Left renal pelvis (tissue), 4 donors: ENCODE results near the gene PBX1. TPM values are rescaled to one million over a fixed set of nuclear protein-coding genes. Genes with fewer than 3 reads are reported as not detected.

Experiments
- DNase-seq, 4 donors: peaks; one replicate each; pipeline ENCODE4 v3.0.0-alpha.2; 2013; ENCODE audit warnings: low read depth in 4 of 4, low spot score in 3 of 4
- polyA plus RNA-seq, 4 donors: library from polyadenylated mRNA; unstranded; fragments of 120-200 nt; gene quantifications; one replicate each; pipeline ENCODE4 v1.2.1, GENCODE V29; 2013; ENCODE audit not compliant: insufficient read length in 4 of 4

PBX1 gene
- polyA plus RNA-seq, 4 donors, result 141 to 256 (median 181) TPM

DNA sequence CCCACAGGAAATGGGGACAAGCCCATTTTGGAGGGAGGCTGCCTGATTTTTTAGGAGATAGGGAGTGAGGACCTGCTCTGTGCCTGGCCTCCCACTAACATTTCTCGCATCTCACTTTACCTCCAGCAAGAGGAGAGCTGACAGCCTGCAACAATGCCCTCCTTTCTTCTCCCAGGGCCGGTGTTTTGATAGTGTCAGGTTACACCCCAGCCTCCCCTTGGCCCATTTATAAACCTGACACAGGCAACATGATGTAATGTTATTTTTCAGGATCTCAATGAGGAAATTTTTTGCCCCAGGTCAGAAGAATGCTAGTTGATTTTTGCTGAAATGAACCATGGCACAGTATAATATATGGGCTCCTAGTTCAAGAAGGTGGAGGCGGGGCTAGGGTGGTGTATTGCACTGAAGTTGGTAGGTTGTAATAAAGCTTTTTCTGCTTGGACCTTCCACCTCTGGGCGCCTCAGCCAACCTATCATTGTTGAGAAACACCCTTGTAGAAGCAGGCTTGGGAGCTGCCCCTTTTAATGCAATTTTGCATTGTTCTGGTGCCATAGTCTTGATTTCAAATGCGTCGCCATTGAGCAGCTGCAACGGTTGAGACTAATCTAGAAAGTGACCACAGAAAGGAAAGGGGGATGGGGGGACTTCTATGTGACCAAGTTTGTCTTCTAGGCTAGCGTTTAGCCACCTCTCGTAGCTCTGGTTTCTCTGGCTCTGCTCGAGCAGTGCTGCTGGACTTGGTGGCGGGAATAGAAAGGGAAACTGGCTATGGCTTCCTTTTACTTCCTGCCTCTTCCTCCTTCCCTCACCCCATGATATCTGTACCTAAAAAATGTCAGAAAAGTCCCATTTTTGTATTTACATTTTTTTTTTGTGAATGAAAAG, 53.0 kb downstream of the PBX1 start:
- DNase-seq, result peak in 2 of 4 donors; percentile 73 to 90

DNA sequence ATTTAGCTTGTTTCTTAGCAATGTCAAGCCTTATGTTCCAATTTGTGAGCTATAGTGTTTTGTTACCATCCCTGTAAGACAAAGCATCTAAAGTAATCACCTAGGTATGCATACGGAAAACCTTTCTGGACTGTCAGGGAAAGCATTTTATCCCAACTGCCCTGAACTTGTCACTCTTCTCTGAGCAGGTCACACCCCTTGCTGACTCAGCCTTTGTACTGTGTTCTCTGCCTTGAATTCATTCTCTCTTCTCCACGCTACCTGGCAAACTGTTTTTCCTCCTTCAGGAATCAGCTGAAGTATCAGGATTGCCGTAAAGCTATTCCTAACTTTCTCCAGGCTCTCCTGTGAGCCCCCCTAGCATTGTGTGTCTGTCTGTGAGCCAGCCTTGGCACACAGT, 54.2 kb downstream of the PBX1 start:
- no peak for DNase-seq

DNA sequence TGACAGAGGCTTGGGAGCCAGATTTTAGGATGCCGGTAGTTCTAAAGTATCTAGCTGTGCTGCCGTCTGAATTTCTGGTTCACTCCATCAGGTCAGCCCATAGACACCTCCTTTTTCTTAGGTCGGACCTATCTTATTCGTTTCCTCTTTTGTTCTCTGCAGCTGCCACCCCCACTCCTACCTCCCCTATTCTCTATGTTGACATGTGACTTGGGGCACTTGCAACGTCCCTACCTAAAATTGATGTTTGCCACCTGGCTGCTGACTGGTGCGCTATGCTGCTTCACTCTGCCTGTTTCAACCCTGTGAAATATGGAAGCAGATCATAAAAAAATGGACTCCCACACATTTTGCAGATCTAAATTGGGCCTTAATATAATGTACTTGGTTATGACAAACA, 55.3 kb downstream of the PBX1 start:
- no peak for DNase-seq

DNA sequence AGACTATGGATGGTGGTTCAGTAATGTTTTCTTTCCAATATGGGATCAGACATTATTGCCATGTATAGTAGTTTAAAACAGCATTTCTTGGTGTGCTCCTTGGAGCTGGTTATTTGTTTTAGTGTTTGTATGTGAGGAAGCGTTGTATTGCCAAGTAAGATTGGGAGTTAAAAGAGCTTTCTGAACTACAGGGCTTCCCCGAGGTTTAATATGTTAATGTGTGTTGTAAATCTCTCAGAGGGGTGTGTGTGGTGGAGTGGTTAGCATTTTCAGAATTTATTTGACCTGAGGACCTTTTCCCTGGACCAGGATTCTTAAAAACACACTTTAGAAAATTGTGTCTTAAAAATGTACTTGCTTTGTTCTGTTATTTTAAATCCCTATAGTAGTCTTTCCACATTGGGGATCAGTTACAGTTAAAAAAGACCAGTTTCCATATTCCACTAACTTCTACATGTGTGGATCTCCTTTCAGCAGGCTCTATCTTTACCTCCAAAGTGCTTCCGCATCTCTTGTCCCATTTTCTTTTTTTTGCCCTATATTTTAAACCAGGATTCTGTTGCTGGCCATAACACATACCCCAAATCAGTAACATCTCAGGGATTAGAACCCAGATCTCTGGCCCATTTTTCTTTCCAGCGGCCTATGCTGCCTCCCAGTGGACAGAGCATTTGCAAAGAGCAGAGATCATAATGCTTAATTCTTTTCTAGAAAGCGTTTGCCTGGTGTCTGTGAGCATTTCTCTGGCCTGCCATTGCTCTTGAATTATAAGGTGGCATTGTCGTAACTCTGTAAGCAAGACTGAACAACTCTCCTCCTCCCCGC, 58.6 kb downstream of the PBX1 start:
- no peak for DNase-seq

DNA sequence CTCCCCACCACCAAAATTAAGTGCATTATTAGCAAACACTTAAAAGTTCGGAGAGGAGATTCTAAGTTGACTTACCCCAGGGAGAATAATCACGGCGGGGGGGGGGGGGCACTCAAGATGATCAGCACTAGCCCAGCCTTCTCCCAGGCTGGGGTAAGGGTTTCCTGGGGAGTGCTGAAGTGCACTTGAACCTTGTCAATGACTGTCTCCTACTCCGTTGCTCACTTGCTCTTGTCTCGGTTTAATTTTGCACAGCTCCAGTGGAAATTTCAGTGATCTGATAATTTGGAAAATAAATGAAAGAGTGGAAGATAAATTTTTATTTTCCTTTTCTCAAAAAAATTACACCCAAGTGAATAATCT, 59.2 kb downstream of the PBX1 start:
- no peak for DNase-seq

DNA sequence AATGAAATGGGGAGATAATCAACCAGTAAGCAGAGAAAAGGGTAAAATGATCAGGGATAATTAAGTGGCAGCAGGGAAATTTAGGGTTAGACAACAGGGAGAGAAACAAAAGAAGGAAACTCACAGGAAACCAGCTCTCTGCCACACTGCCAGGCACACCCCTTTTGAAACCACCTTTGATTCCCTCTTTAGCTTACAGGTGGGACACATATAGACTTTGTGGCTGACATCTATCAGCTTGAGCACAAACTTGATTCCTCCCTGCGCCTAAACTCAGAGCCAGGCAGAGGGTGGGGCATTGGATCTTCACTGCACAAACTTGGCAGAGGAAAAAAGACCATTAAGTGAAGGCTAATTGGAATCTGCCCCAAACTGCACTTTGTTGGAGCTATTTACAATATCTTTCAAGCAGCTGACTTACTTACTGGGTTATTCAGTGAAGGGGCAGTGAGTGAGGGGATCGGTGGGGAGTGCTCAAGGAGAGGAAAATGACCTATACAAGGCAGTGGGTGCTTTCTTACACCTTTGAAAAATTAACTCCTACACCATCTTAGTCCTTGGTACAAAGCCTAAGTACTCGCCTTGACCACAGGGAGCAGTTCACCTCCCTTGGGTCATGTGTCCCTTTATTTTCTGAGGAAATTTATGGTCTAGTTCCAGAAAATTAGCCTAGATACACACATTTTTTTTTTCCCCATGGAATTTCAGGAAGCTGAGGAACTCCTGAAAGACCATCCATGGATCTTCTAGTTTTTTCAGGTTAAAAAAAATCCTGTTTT, 60.2 kb downstream of the PBX1 start:
- no peak for DNase-seq

DNA sequence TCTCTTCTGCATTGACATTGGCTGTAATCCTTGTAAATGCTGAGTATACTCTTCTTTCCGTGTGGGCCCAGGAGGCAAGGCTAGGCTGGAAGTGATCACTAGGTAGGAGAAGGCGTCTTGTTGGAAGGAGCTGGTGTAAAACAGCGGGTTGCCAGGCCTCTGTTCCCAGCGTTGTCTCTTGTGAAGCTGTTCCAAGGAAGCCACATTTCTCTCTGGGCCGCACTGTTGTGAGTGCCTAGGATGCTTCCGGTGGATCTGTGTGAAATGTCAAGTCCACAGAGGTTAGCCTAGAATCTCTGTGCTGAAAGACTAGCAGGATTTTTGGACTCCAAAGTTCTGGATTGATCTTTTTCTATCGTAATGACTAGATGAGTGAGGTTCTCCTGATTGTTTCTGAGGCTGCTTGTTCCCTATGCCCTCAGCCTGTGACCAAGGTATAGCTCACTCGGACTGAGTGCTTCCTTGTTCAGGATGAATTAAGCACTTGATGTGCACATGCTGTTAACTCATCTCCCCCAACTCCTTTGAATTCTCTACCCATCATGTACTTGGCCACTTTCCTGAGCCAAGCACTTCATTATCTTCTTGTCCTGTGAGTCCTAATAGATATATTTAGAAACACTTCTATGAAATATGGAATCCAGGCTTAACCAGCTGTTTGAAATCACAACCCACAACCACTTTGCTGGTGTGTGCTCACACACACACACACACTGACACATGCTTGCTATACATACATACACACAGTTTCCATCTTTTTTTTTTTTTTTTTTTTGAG, 63.3 kb downstream of the PBX1 start:
- DNase-seq, result no peak

DNA sequence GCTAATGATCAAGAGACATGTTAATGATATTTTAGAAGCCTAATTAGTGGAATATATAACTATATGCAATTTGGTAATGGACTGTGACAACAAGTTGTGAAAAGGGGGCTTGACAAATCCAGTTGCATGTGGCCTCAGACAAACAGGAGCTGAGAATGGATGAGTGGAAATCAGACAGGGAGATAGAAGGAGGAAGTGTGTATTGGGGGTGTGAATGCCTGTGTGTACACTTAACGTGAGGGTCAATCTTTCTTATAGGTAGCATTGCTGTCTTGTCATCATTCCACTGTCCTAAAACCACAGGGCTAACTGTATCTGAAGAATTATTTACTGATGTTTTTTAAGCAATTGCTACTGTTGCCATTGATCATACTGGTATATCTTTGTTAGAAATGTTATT, 64.8 kb downstream of the PBX1 start:
- no peak for DNase-seq

DNA sequence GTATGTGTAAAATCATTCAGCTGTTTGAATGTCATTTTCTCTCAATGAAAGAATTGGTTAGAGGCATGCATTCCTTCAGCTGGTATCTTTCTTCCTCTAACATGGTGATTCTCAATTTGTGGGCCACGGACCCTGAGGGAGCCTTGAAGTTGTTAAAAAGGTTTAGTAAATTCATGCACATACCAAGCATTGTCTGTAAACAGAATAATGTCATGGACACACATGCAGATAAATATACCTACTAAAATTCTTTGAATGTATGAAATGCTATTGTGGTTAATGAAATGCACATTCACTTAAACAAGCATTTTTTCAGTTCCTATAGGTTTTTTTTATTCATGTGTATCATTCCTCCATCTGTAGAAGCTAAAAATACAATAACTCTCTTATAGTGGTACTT, 65.4 kb downstream of the PBX1 start:
- no peak for DNase-seq

DNA sequence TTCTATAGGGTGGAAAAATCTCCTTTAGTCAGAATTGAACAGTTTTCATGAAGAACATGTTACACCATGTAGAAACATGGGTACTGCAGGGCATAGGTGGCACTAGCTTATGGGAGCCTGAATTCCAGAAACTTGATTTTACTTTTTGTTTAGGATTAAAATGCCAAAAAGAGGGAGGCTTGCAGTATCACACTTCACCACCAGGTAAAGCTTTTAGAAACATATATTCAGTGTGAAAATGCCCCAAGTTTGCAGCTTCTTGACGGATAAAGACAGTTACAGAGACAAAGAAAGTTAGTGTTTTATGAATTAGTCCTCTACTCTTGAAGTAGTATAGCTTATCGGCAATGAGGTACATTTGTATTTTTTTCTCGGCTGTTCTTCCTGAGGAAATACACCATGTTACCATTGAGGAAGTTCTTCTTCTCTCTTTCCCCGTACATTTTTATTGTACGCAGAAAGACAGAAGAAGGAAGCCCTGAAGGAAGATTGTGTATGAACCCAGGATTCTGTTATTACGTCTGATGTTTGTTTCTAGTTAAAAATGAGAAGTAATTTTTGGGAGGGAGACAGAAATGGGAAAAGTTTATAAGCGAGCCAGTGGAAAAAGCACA, 66.1 kb downstream of the PBX1 start:
- DNase-seq, result no peak

DNA sequence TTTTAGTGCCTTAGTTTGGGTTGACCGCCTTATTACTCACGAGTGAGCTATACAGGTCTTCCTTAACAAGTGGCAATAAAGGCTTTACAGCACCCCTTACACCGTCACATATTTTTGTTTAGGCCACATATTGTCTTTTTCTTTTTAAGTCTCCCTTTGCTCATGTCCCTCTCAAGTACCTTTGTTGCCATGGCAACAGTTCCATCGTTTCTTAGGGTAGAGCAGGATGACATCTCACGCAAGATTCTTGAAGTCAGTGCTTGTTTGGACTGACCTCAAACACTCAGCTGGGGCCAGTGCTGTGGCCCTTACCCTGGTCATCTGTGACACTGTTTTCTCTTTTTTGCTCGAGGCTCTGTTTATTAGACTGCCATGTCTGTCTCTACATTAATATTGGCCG, 69.8 kb downstream of the PBX1 start:
- no peak for DNase-seq

DNA sequence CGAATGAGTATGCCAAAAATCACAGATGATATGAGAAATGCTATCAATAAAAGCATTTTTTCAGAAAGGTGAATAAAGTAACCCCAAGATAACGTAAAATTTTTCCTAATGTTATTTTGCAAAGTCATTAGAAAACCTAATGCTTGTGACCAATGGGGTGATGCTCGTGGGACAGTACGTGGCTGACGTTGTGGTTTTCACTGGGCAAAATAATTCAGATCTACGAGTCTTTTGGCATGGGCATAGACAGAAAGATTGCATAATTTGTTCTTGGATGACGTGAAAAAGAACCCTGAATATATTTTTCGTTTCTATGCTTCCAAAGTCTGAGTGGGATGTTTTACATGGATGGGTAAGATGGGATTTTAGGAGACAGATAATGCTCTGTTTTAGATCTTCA, 71.0 kb downstream of the PBX1 start:
- DNase-seq, result no peak

DNA sequence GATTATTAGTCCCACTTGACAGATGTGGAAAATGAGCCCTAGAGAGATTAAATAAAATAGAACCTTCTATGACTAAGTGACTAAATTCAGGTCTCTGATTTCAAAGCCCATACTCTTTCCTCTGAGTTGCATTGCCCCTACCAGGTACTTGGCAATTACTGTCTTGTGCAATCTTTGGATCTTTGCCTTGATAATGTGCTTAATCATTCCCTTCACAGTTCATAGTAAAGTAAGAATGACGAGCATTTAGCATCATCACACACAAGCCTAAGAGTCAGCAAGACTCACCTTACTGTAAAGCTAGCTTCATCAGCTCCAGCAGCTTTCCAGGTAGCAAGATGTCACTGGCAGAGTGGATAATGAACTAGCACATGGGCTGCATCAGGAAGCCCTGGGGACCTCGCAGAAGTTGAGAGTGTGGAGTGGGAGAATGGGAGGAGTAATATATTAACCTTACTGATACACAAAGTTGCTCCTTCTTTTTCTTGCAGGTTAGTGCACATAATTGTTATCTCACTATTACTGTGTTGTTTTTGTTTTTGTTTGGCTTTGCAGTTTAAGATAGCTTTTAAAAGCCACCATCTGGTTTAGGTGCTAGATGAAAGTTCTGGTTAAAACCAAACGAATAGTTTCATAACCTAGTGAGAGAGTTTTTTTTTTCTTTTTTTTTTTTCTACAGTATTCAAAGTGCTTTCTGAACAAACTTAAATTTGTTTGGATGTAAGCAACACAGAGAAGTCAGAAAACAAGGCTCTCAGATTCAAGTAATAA, 71.8 kb downstream of the PBX1 start:
- DNase-seq, result no peak

DNA sequence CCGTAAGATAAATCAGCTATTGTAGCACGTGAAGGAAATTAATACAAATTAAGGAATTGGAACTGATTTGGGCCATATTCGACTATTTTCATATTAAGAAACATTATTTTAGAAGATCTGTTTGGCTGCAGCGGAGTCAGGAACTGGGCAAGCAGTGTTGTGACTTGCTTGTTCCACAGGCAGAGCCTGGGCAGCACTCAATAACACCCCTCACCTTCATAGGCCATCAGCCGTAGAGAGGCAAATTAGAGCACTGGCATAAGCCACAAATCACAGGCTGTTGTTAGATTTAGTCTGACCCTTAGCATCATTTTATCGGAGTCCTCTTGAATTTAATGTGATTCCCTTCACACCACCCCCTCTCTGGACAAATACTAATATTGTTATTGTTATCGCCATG, 72.8 kb downstream of the PBX1 start:
- no peak for DNase-seq

DNA sequence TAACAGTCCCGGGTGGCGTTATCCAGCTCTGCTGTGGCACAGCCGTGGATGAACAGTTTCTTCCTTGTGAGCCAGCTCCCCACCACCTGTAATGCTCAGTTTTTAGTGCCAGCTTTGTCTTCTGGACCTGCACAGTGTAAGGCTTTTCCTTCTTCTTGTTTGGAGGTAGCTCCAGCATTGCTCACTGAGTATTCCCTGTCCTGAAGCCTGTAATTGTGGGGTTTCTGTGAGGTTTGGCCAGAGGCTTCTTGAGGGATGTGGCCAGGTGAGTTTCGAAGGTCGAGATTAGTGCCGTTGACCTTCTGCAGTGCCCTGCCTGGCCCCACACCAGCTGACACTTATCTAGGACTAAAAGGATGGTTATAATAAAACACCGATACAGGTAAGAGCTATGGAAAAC, 75.0 kb downstream of the PBX1 start:
- DNase-seq, result no peak

DNA sequence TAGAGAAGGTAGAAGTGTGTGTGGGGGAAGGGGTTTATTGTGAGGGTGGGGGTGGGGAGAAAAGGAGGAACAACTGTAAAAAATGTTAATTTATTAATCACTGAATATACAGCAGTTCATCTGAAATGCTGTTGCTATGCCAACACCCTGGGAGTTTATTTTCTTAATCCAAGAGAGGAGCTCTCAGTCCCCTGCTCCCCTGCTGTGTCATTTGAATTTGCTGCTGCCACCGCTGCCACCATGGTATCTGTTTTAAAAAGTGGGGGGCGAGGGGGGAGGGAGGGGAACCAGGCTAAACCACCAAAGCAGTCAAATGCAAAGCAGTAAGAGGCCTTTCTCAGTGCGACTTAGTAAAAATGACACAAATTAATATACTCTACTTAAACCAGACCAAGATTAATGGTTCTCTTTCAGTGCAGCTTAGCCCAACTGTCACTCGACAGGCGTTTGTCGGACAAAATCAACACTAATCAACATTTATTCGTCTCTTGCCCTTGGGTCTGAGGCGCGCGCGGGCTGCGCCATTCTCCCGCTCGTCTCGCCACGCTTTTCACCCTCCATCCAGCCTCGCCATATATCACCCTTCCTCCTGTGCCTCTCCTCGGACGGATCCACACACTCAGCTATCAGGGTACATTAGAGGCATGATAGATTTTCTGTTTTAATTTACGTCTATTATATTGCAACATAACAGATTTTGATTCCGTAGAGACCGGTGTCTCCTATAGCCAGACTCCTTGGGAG, 76.2 kb downstream of the PBX1 start:
- DNase-seq, result no peak

DNA sequence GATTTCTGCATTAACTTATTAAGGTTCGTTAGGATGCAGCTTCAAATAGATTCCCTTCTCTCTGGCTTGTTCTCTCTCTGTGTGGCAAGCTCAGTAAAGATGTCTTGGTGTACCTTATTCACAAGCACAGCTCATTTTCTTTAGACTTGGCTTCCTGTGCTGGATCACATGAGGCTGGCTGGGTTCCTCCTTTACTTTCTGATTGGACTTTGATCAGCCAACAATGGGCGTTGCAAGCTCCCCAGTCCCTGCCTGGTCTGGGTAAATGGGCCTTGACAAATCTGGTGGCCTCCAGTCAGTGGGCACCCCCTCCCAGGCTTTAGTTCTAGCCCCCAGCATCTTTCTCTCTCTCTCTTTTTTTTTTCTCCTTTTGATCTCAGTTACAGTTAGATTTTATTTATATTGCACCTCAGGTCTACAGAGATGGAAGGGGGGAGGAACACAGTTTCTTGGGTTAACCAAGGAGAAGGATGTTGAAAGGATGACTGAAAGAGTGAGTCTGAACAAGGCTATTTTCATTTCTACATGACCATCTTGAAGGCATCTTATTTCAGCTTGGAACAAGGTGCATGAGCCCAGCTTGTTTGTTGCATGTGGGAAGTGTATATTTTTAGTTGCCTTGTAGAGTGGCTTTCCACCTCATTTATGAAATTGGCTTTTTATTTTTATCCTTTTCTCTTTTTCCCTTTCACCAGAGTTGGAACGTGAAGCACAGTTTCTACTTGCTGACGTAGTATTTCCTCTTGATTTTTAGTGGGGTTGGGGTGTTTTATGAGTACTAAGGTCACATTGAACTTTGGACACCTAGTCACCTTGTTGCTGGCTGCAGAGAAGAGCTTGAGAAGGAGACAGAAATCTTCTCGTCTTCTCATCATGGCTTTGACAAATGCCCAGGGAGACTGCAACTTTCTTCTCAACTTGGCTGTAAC, 77.1 kb downstream of the PBX1 start:
- no peak for DNase-seq
